HEK293 (cell line): Measurements from ENCODE around the gene GARIN5B.
A peak's percentile ranks its signal among the peaks of the same experiment; 100 is the strongest.

Experiments used
- AEBP2 ChIP-seq: fragments of 450-650 bp; formaldehyde crosslinking; IDR thresholded peaks from 2 replicates; pipeline ENCODE4 v1.5.1; 2016; ENCODE audit warnings: missing biosample characterization, missing genetic modification characterization, borderline replicate concordance
- BCL11A ChIP-seq: fragments of 450-650 bp; formaldehyde crosslinking; IDR thresholded peaks from 2 replicates; pipeline ENCODE4 v1.5.1; 2016; ENCODE audit warnings: low read depth, missing biosample characterization, missing genetic modification characterization
- IKZF3 ChIP-seq: fragments of 450-650 bp; IDR thresholded peaks from 2 replicates; pipeline ENCODE4 v1.5.0; 2018; ENCODE audit warnings: missing biosample characterization, mild to moderate bottlenecking, missing genetic modification characterization, moderate library complexity
- SETDB1 ChIP-seq: IDR thresholded peaks from one replicate; pipeline ENCODE4 v1.6.1; 2017; ENCODE audit warnings: mild to moderate bottlenecking, low read length, moderate library complexity, mixed read lengths; ENCODE audit not compliant: insufficient read length
- SP3 ChIP-seq: fragments of 450-650 bp; formaldehyde crosslinking; IDR thresholded peaks from 2 replicates; pipeline ENCODE4 v1.5.1; 2016; ENCODE audit warnings: missing biosample characterization, missing genetic modification characterization
- YY2 ChIP-seq: fragments of 450-650 bp; formaldehyde crosslinking; IDR thresholded peaks from 2 replicates; pipeline ENCODE4 v1.5.1; 2016; ENCODE audit warnings: missing biosample characterization, missing genetic modification characterization
- ZBTB1 ChIP-seq: fragments of 450-650 bp; formaldehyde crosslinking; IDR thresholded peaks from 2 replicates; pipeline ENCODE4 v1.5.1; 2016; ENCODE audit warnings: missing biosample characterization, missing genetic modification characterization
- ZBTB10 ChIP-seq: fragments of 450-650 bp; formaldehyde crosslinking; IDR thresholded peaks from 2 replicates; pipeline ENCODE4 v1.5.1; 2016; ENCODE audit warnings: missing biosample characterization, missing genetic modification characterization
- ZNF19 ChIP-seq: fragments of 450-650 bp; formaldehyde crosslinking; IDR thresholded peaks from 2 replicates; pipeline ENCODE4; 2016; ENCODE audit warnings: missing biosample characterization, missing genetic modification characterization, low read depth
- ZNF23 ChIP-seq: fragments of 450-650 bp; formaldehyde crosslinking; IDR thresholded peaks from 2 replicates; pipeline ENCODE4 v1.5.1; 2016; ENCODE audit warnings: missing biosample characterization, missing genetic modification characterization, borderline replicate concordance
- ZNF26 ChIP-seq: fragments of 450-650 bp; formaldehyde crosslinking; IDR thresholded peaks from 2 replicates; pipeline ENCODE4 v1.5.1; 2016; ENCODE audit warnings: missing biosample characterization, missing genetic modification characterization
- ZNF280C ChIP-seq: fragments of 450-650 bp; formaldehyde crosslinking; IDR thresholded peaks from 2 replicates; pipeline ENCODE4 v1.5.1; 2016; ENCODE audit warnings: missing biosample characterization, missing genetic modification characterization
- ZNF354C ChIP-seq: fragments of 450-650 bp; formaldehyde crosslinking; IDR thresholded peaks from 2 replicates; pipeline ENCODE4 v1.5.1; 2016; ENCODE audit warnings: missing biosample characterization, missing genetic modification characterization, low read depth, borderline replicate concordance
- ZNF366 ChIP-seq: fragments of 450-650 bp; formaldehyde crosslinking; conservative IDR thresholded peaks from 2 replicates; pipeline ENCODE4 v1.5.1; 2016; ENCODE audit warnings: missing biosample characterization, missing genetic modification characterization
- ZNF394 ChIP-seq: fragments of 450-650 bp; formaldehyde crosslinking; IDR thresholded peaks from 2 replicates; pipeline ENCODE4 v1.5.1; 2016; ENCODE audit warnings: missing biosample characterization, missing genetic modification characterization, mild to moderate bottlenecking, moderate library complexity, borderline replicate concordance
- ZNF426 ChIP-seq: fragments of 450-650 bp; formaldehyde crosslinking; IDR thresholded peaks from 2 replicates; pipeline ENCODE4 v1.5.1; 2017; ENCODE audit warnings: missing biosample characterization, missing genetic modification characterization, mild to moderate bottlenecking, inconsistent platforms, moderate library complexity
- ZNF488 ChIP-seq: fragments of 450-650 bp; formaldehyde crosslinking; IDR thresholded peaks from 2 replicates; pipeline ENCODE4 v1.5.1; 2016; ENCODE audit warnings: missing biosample characterization, missing genetic modification characterization
- ZNF521 ChIP-seq: fragments of 450-650 bp; formaldehyde crosslinking; IDR thresholded peaks from 2 replicates; pipeline ENCODE4 v1.5.1; 2017; ENCODE audit warnings: missing biosample characterization, mild to moderate bottlenecking, missing genetic modification characterization
- ZNF529 ChIP-seq: fragments of 450-650 bp; formaldehyde crosslinking; IDR thresholded peaks from 2 replicates; pipeline ENCODE4 v1.5.1; 2017; ENCODE audit warnings: missing genetic modification characterization, missing biosample characterization; ENCODE audit not compliant: insufficient replicate concordance
- ZNF571 ChIP-seq: fragments of 450-650 bp; formaldehyde crosslinking; IDR thresholded peaks from 2 replicates; pipeline ENCODE4 v1.5.0; 2017; ENCODE audit warnings: missing biosample characterization, missing genetic modification characterization
- ZNF621 ChIP-seq: fragments of 450-650 bp; formaldehyde crosslinking; IDR thresholded peaks from 2 replicates; pipeline ENCODE4 v1.5.1; 2017; ENCODE audit warnings: missing biosample characterization, missing genetic modification characterization
- ZNF629 ChIP-seq: fragments of 450-650 bp; formaldehyde crosslinking; IDR thresholded peaks from 2 replicates; pipeline ENCODE4 v1.5.1; 2017; ENCODE audit warnings: missing biosample characterization, missing genetic modification characterization
- ZNF664 ChIP-seq: fragments of 450-650 bp; formaldehyde crosslinking; IDR thresholded peaks from 2 replicates; pipeline ENCODE4 v1.5.1; 2016; ENCODE audit warnings: missing biosample characterization, missing genetic modification characterization
- ZNF677 ChIP-seq: fragments of 450-650 bp; IDR thresholded peaks from 2 replicates; pipeline ENCODE4 v1.5.0; 2018; ENCODE audit warnings: missing biosample characterization, mild to moderate bottlenecking, missing genetic modification characterization, moderate library complexity
- ZNF692 ChIP-seq: fragments of 450-650 bp; formaldehyde crosslinking; IDR thresholded peaks from 2 replicates; pipeline ENCODE4 v1.5.1; 2016; ENCODE audit warnings: missing biosample characterization, missing genetic modification characterization
- ZNF707 ChIP-seq: fragments of 450-650 bp; formaldehyde crosslinking; IDR thresholded peaks from 2 replicates; pipeline ENCODE4 v1.5.1; 2016; ENCODE audit warnings: missing biosample characterization, missing genetic modification characterization
- ZNF830 ChIP-seq: fragments of 450-650 bp; IDR thresholded peaks from 2 replicates; pipeline ENCODE4 v1.5.0; 2018; ENCODE audit warnings: missing biosample characterization, missing genetic modification characterization, low read depth, mild to moderate bottlenecking, moderate library complexity
- ZSCAN30 ChIP-seq: fragments of 450-650 bp; IDR thresholded peaks from 2 replicates; pipeline ENCODE4 v1.5.1; 2018; ENCODE audit warnings: missing biosample characterization, mild to moderate bottlenecking, missing genetic modification characterization, moderate library complexity

GARIN5B gene

GRCh38 chr19:55339105-55339888 is 23.8 kb downstream of the GARIN5B start, which contains the start of gene KMT5C (continued):
- no peak for TF ChIP-seq BCL11A
- TF ChIP-seq IKZF3 (tag by site-specific recombination) = peak; percentile 92
- TF ChIP-seq ZNF677 (tag by site-specific recombination) = no peak
- no peak for TF ChIP-seq ZNF830 (tag by site-specific recombination)
- TF ChIP-seq ZNF621 (tag by site-specific recombination) = no peak
- no peak for TF ChIP-seq ZNF19 (tag by site-specific recombination)
- TF ChIP-seq AEBP2 = no peak
- TF ChIP-seq ZNF521 (tag by site-specific recombination) = no peak
- no peak for TF ChIP-seq YY2 (tag by site-specific recombination)
- no peak for TF ChIP-seq ZNF23
- TF ChIP-seq ZNF629 (tag by site-specific recombination) = peak; percentile 92
- TF ChIP-seq ZSCAN30 = no peak
- no peak for TF ChIP-seq SETDB1
- peak; percentile 67; the same call in 1 of the 2 replicates for TF ChIP-seq ZBTB10 (tag by site-specific recombination)
- no peak for TF ChIP-seq ZBTB1 (tag by site-specific recombination)
- no peak for TF ChIP-seq ZNF571
- peak; percentile 98 for TF ChIP-seq SP3 (tag by site-specific recombination)
- TF ChIP-seq ZNF280C = no peak
- no peak for TF ChIP-seq ZNF488 (tag by site-specific recombination)
- no peak for TF ChIP-seq ZNF426
- no peak for TF ChIP-seq ZNF664 (tag by site-specific recombination)
- no peak for TF ChIP-seq ZNF354C (tag by site-specific recombination)
- no peak; the same call in 1 of the 2 replicates for TF ChIP-seq ZNF394 (tag by site-specific recombination)
- no peak for TF ChIP-seq ZNF707
- TF ChIP-seq ZNF366 (tag by site-specific recombination) = peak; percentile 98
- TF ChIP-seq ZNF529 (tag by site-specific recombination) = no peak
- no peak for TF ChIP-seq ZNF26 (tag by site-specific recombination)
- peak; percentile 19; the same call in 1 of the 2 replicates for TF ChIP-seq ZNF692 (tag by site-specific recombination)
